GM13977 (cell line): Measurements from ENCODE around the gene OR5B21.

Source experiments
- DNase-seq: peaks from one replicate; pipeline ENCODE4 v3.0.0; 2012; ENCODE audit warnings: low spot score
- in situ Hi-C: fragments of 300-500 bp; cut with MboI; formaldehyde crosslinking; loops from one replicate; pipeline ENCODE4 v1.12.0; 2022; ENCODE audit warnings: low sequenced_read_pairs, low pct_unique_long_range_greater_than_20kb, mixed read lengths, inconsistent platforms; ENCODE audit not compliant: unreplicated experiment
- TF ChIP-seq, protein P1 (sequence below): IDR thresholded peaks from 2 replicates; pipeline ENCODE4 v1.5.1; 2012; ENCODE audit warnings: mild to moderate bottlenecking, control low read depth; ENCODE audit not compliant: insufficient read depth; ENCODE audit errors: extremely low read depth, missing control alignments

Gene OR5B21

DNA sequence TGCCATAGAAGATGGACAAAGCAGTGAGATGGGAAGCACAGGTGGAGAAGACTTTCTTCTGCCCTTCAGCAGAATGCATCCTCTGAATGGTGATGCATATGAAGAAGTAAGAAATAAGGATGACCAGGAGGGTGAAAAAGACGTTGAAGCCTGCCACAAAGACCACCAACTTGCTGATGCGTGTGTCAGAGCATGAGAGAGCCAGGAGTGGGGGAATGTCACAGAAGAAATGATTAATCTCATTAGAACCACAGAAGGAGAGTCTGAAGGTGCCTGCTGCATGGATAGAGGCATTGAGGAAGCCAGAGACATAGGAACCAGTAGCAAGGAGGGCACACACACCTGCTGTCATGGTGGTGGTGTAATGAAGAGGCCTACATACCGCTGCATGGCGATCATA lies 550 bp downstream of the OR5B21 start:
- in situ Hi-C loops = loop anchor here (25.0 kb wide), 1 partner anchor 695 kb away; no protein-coding TSS in a partner anchor
- DNase-seq = no peak
- TF ChIP-seq, protein P1, sequence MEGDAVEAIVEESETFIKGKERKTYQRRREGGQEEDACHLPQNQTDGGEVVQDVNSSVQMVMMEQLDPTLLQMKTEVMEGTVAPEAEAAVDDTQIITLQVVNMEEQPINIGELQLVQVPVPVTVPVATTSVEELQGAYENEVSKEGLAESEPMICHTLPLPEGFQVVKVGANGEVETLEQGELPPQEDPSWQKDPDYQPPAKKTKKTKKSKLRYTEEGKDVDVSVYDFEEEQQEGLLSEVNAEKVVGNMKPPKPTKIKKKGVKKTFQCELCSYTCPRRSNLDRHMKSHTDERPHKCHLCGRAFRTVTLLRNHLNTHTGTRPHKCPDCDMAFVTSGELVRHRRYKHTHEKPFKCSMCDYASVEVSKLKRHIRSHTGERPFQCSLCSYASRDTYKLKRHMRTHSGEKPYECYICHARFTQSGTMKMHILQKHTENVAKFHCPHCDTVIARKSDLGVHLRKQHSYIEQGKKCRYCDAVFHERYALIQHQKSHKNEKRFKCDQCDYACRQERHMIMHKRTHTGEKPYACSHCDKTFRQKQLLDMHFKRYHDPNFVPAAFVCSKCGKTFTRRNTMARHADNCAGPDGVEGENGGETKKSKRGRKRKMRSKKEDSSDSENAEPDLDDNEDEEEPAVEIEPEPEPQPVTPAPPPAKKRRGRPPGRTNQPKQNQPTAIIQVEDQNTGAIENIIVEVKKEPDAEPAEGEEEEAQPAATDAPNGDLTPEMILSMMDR = no peak

DNA sequence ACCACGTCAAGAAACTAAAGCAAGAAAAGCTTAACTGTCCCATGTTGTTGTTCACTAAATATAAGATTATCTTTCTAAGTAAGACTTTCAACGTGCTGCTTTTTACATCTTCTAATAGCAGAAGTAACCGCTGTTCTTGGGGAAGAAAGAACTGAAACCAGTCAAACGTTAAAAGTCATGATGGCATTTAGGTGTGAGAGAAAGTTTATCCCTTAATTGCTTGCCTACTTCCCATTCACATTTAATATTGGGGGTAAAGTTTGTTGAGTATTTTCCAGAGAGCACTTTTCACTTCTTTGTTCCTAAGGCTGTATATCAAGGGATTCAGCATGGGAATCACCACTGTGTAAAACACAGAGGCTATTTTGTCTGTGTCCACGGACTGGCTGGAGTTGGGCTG lies 970 bp downstream of the OR5B21 start:
- no peak for DNase-seq
- TF ChIP-seq, protein P1 = no peak
- in situ Hi-C loops = loop anchor here (25.0 kb wide), 1 partner anchor 695 kb away; no protein-coding TSS in a partner anchor

DNA sequence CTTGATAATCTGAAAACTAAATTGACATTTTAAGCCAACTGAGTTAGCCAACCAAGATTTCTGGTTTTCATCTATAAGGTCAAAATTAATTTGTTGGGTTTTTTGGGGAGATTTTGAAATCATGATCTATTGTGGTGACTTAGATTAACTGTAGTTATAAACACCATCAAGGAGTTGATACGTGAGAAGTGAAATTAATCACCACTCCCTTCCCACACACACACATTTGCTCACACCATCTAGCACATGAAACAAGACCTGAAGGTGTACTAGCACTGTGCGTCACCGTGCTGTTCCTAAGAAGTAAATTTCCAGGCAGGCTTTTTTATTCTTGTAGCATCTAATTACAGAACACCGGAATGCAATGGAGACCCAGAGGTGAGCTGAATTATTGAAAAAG lies 2.1 kb downstream of the OR5B21 start:
- TF ChIP-seq, protein P1 = no peak
- in situ Hi-C loops = loop anchor here (25.0 kb wide), 1 partner anchor 694 kb away; no protein-coding TSS in a partner anchor
- no peak for DNase-seq

DNA sequence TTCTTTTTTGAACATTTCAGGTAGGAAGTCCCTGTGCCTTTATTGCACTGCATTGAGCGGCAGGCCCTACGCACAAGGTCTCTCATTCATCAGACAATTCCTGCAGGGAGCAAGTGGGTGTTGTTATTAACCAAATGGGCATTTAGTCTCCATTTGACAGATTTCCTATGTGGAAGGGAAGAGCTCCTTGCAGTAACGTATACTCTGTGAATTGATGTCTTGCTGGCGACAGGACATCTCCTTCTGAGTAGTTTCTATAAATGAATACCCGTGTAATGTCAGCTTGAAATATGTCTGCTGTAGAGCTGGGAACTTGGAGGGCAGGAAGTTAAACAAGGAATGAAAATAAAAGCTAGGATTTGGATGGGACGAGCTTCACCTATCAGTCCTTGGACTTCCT lies 3.7 kb downstream of the OR5B21 start:
- TF ChIP-seq, protein P1 = no peak
- DNase-seq = no peak
- in situ Hi-C loops = loop anchor here (25.0 kb wide), 1 partner anchor 692 kb away; no protein-coding TSS in a partner anchor

DNA sequence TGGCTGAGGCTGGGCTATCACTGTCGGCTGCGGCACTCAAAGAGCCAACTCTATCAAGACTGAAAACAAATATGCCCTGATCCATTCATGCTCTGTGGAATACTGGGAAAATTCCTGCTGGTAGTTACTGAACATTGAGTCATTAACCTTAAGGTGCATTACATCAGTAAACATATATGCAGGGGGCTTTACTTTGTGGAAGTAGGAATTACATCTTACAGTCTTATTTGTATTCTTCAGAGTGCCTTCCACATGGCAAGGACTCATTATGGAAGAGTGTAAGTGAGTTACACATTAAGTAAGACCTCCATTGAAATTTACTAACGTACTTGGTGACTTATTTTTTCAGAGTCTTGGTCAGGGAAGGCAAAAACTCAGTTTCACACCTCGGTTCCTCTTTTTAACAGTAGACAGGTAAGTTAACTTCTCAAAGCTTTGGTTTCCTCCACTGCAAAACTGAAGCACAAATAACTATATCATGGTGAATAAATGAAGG lies 4.5 kb downstream of the OR5B21 start:
- in situ Hi-C loops = loop anchor here (25.0 kb wide), 1 partner anchor 691 kb away; no protein-coding TSS in a partner anchor
- no peak for DNase-seq
- TF ChIP-seq, protein P1 = no peak

DNA sequence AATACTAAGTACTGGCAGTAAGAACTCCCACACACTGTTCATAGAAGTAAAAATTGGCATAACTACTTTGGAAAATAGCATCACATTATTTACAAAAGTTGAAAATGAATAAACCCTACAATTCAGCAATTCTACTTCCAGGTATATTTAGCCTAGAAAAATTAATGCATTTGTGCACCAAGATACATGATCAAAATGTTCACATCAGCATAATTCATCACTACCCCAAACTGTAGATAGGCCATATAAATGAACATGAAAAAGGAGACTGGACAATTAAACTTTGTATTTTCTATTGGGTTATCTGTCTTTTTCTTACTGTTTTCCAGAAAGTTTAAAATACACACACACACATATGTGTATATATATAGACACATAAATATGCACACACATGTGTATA lies 5.9 kb downstream of the OR5B21 start:
- no peak for DNase-seq
- in situ Hi-C loops = loop anchor here (25.0 kb wide), 1 partner anchor 690 kb away; no protein-coding TSS in a partner anchor
- TF ChIP-seq, protein P1 = no peak
